DND-41 (cell line): ENCODE measurements around the gene LCE1F.

Experiments used
- EZH2 ChIP-seq: IDR thresholded peaks from 3 replicates; pipeline ENCODE4 v1.6.1; 2012; ENCODE audit warnings: borderline replicate concordance, low read depth, mild to moderate bottlenecking, moderate library complexity, low read length, inconsistent platforms; ENCODE audit not compliant: severe bottlenecking
- TF ChIP-seq, protein P1 (sequence below): IDR thresholded peaks from 2 replicates; pipeline ENCODE4 v1.5.1; 2012; ENCODE audit warnings: borderline replicate concordance, low read length, moderate library complexity, mild to moderate bottlenecking; ENCODE audit not compliant: poor library complexity, severe bottlenecking; ENCODE audit errors: extremely low read depth

GRCh38 chr1:152737997-152738396 is 36.9 kb upstream of the LCE1F start:
- TF ChIP-seq, protein P1, sequence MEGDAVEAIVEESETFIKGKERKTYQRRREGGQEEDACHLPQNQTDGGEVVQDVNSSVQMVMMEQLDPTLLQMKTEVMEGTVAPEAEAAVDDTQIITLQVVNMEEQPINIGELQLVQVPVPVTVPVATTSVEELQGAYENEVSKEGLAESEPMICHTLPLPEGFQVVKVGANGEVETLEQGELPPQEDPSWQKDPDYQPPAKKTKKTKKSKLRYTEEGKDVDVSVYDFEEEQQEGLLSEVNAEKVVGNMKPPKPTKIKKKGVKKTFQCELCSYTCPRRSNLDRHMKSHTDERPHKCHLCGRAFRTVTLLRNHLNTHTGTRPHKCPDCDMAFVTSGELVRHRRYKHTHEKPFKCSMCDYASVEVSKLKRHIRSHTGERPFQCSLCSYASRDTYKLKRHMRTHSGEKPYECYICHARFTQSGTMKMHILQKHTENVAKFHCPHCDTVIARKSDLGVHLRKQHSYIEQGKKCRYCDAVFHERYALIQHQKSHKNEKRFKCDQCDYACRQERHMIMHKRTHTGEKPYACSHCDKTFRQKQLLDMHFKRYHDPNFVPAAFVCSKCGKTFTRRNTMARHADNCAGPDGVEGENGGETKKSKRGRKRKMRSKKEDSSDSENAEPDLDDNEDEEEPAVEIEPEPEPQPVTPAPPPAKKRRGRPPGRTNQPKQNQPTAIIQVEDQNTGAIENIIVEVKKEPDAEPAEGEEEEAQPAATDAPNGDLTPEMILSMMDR, result no peak
- no peak for TF ChIP-seq EZH2
